Trophoblast cell (in vitro differentiated cells and primary cell): Measurements from ENCODE around the gene ICOS.

ENCODE experiments used
- DNase-seq, 2 donors: peaks; one replicate each; pipeline ENCODE4 v3.0.0-alpha.2; 2016
- H2AFZ ChIP-seq: 2 replicates; pipeline ENCODE4 v1.6.1; 2013; ENCODE audit warnings: low read length, moderate library complexity, mild to moderate bottlenecking; ENCODE audit not compliant: insufficient read depth, poor library complexity
- H2AK5ac ChIP-seq: 2 replicates; pipeline ENCODE4 v1.6.1; 2013; ENCODE audit warnings: mild to moderate bottlenecking, low read length
- H2BK120ac ChIP-seq: 2 replicates; pipeline ENCODE4 v1.6.1; 2013; ENCODE audit warnings: low read length, mild to moderate bottlenecking, moderate library complexity; ENCODE audit not compliant: insufficient read depth, poor library complexity
- H2BK12ac ChIP-seq: 2 replicates; pipeline ENCODE4 v1.6.1; 2013; ENCODE audit warnings: mild to moderate bottlenecking, low read length, moderate library complexity
- H2BK5ac ChIP-seq: 2 replicates; pipeline ENCODE4 v1.6.1; 2013; ENCODE audit warnings: low read length, low read depth, moderate library complexity, mild to moderate bottlenecking; ENCODE audit not compliant: poor library complexity
- H3K14ac ChIP-seq: 2 replicates; pipeline ENCODE4 v1.6.1; 2013; ENCODE audit warnings: mild to moderate bottlenecking, low read length
- H3K18ac ChIP-seq: 2 replicates; pipeline ENCODE4 v1.6.1; 2013; ENCODE audit warnings: mild to moderate bottlenecking, low read length
- H3K23ac ChIP-seq: 2 replicates; pipeline ENCODE4 v1.6.1; 2013; ENCODE audit warnings: low read length
- H3K27ac ChIP-seq: 2 replicates; pipeline ENCODE4 v1.5.1; 2013; ENCODE audit warnings: low read depth, mild to moderate bottlenecking, inconsistent platforms, low read length, moderate library complexity
- H3K27me3 ChIP-seq: 2 replicates; pipeline ENCODE4 v1.6.1; 2013; ENCODE audit warnings: inconsistent platforms, mild to moderate bottlenecking, low read length, moderate library complexity; ENCODE audit not compliant: insufficient read depth
- H3K36me3 ChIP-seq, 2 experiments: 1 replicate in 1 of 2; 2 replicates in 1 of 2; pipeline ENCODE4 v1.6.1; 2013; ENCODE audit warnings: low read length in 2 of 2, mild to moderate bottlenecking in 2 of 2, moderate library complexity in 1 of 2; ENCODE audit not compliant: insufficient read depth in 2 of 2, control insufficient read depth in 1 of 2
- H3K4ac ChIP-seq: 2 replicates; pipeline ENCODE4 v1.6.1; 2013; ENCODE audit warnings: low read depth, mild to moderate bottlenecking, low read length, moderate library complexity
- H3K4me1 ChIP-seq, 2 experiments: 1 replicate in 1 of 2; 2 replicates in 1 of 2; pipeline ENCODE4 v1.6.1; 2013; ENCODE audit warnings: low read length in 2 of 2, mild to moderate bottlenecking in 2 of 2, moderate library complexity in 1 of 2; ENCODE audit not compliant: insufficient read depth in 2 of 2, control insufficient read depth in 1 of 2
- H3K4me2 ChIP-seq: 2 replicates; pipeline ENCODE4 v1.6.1; 2013; ENCODE audit warnings: inconsistent platforms, mild to moderate bottlenecking, low read length, moderate library complexity
- H3K4me3 ChIP-seq: 2 replicates; pipeline ENCODE4 v1.5.1; 2013; ENCODE audit warnings: mild to moderate bottlenecking, low read depth, low read length, inconsistent platforms
- H3K79me1 ChIP-seq: one replicate; pipeline ENCODE4 v1.6.1; 2013; ENCODE audit warnings: low read length
- H3K79me2 ChIP-seq: 2 replicates; pipeline ENCODE4 v1.6.1; 2013; ENCODE audit warnings: low read length, mild to moderate bottlenecking; ENCODE audit not compliant: control insufficient read depth, insufficient read depth, poor library complexity
- H3K9ac ChIP-seq: 2 replicates; pipeline ENCODE4 v1.6.1; 2013; ENCODE audit warnings: mild to moderate bottlenecking, low read length
- H3K9me3 ChIP-seq: 2 replicates; pipeline ENCODE4 v1.6.1; 2013; ENCODE audit warnings: low read depth, mild to moderate bottlenecking, control low read depth, inconsistent platforms, low read length; ENCODE audit not compliant: insufficient read depth
- H4K12ac ChIP-seq: 2 replicates; pipeline ENCODE4 v1.6.1; 2013; ENCODE audit warnings: low read depth, mild to moderate bottlenecking, low read length, moderate library complexity
- H4K8ac ChIP-seq: 2 replicates; pipeline ENCODE4 v1.6.1; 2013; ENCODE audit warnings: low read depth, mild to moderate bottlenecking, low read length, moderate library complexity
- H4K91ac ChIP-seq: one replicate; pipeline ENCODE4 v1.6.1; 2013; ENCODE audit warnings: low read depth, mild to moderate bottlenecking, low read length, moderate library complexity
- whole genome bisulfite sequencing: extraction: QIAGEN DNeasy Blood & Tissue Kit; methylation state at CpG from one replicate; pipeline ENCODE4 v1.1.7; 2013; ENCODE audit warnings: missing lambda C conversion rate; ENCODE audit not compliant: insufficient read length, insufficient coverage; ENCODE audit errors: extremely low coverage; 5-methylcytosine and 5-hydroxymethylcytosine counted together

Gene ICOS

DNA sequence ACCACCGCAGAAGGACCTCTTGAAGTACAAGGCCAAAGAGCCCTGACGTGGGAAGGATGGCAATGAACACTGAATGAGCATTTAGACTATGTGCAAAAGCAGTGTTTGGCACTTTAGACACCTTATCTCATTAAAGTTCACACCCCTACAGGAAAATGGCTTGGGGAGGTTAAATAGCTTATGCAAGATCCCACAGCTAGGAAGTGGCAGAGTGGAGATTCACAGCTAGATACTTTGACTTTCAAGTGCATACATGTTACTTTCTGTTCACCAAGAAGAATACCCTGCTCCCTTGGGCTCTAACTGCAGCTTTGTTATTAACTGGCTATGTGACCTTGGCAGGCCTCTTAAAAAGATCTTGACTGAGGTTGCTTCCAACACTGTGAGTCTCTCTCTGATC lies 58.2 kb downstream of the ICOS start:
- H2AFZ ChIP-seq: no peak overlapping the region
- no peaks in the 10 kb centered on the region for H3K79me1 ChIP-seq
- H3K4me1 ChIP-seq: peaks cover 0 to 3% of the 10 kb centered on the region in 2 experiments
- H4K91ac ChIP-seq: no peak overlapping the region
- no peak overlapping the region for H2BK120ac ChIP-seq
- no peak overlapping the region for H4K8ac ChIP-seq
- no peaks in the 10 kb centered on the region for H3K9me3 ChIP-seq
- H4K12ac ChIP-seq: no peak overlapping the region
- H3K4ac ChIP-seq: no peak overlapping the region
- H3K18ac ChIP-seq: no peak overlapping the region
- H3K4me2 ChIP-seq: no peak overlapping the region
- no peak overlapping the region for H3K23ac ChIP-seq
- no peak overlapping the region for H3K9ac ChIP-seq
- no peak overlapping the region for H3K27ac ChIP-seq
- DNase-seq: peak; percentile 5 to 56
- no peak overlapping the region for H3K14ac ChIP-seq
- no peak overlapping the region for H2BK5ac ChIP-seq
- no peak overlapping the region for H2AK5ac ChIP-seq
- WGBS: no CpG with 5 or more reads among the region's 2 CpGs
- no peaks in the 10 kb centered on the region for H3K36me3 ChIP-seq
- no peaks in the 10 kb centered on the region for H3K79me2 ChIP-seq
- no peaks in the 10 kb centered on the region for H3K27me3 ChIP-seq
- H2BK12ac ChIP-seq: no peak overlapping the region
- no peak overlapping the region for H3K4me3 ChIP-seq

DNA sequence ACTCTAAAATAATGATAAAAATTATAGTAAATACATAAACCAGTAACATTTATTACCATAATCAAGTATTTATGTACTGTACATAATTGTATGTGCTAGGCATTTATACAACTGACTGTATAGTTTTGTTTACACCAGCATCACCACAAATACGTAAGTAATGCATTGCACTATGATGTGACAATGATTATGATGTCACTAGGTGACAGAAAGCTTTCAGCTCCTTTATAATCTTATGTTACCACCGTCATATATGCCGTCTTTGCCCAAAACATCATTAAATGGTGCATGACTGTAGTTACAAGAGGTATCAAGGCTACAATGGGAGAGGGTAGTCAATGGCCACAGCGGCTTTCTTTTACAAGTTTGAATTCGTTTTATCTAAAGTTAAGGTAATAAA lies 60.1 kb downstream of the ICOS start:
- Histone ChIP-seq H2AFZ (no peak overlapping the region), H3K4me3 (no peak overlapping the region), H3K4me1 (peaks cover 0 to 3% of the 10 kb centered on the region in 2 experiments), H3K79me1 (no peaks in the 10 kb centered on the region), H2AK5ac (no peak overlapping the region), H3K9me3 (no peaks in the 10 kb centered on the region), H3K27ac (no peak overlapping the region), H4K8ac (no peak overlapping the region), H4K91ac (no peak overlapping the region), H3K27me3 (no peaks in the 10 kb centered on the region), H3K23ac (no peak overlapping the region), H3K9ac (no peak overlapping the region), H3K4me2 (no peak overlapping the region), H3K4ac (no peak overlapping the region), H2BK5ac (no peak overlapping the region), H4K12ac (no peak overlapping the region), H3K36me3 (no peaks in the 10 kb centered on the region), H3K18ac (no peak overlapping the region), H2BK120ac (no peak overlapping the region), H2BK12ac (no peak overlapping the region), H3K14ac (no peak overlapping the region), H3K79me2 (no peaks in the 10 kb centered on the region)
- DNase-seq: peak in 1 of 2 donors; percentile 72
- no CpG with 5 or more reads among the region's 5 CpGs for WGBS

DNA sequence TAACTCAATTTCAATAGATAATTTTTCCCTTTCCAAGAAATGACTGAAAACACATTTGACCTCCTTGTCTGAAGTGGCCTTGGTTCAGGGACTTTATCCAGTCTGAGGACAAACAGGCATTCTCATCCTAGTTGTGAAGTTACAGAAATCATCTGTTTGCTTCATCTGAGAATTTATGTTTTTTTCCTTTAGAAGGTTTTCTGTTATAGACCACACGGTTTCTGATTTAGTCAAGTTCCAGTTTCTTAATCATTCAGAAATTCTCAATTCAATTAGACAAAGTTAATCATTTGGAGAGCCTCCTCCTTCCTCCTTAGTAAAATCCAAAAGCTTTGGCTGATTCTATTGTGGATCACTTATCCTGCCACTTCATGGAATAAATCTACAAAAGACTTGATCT lies 60.9 kb downstream of the ICOS start:
- H3K79me1 ChIP-seq: no peaks in the 10 kb centered on the region
- H4K12ac ChIP-seq: no peak overlapping the region
- no peak overlapping the region for H2BK5ac ChIP-seq
- no peaks in the 10 kb centered on the region for H3K27me3 ChIP-seq
- no peak overlapping the region for H2AK5ac ChIP-seq
- no peaks in the 10 kb centered on the region for H3K36me3 ChIP-seq
- no peak for DNase-seq
- H3K9me3 ChIP-seq: no peaks in the 10 kb centered on the region
- WGBS: no CpG with 5 or more reads among the region's 1 CpG
- no peak overlapping the region for H3K23ac ChIP-seq
- no peak overlapping the region for H3K27ac ChIP-seq
- no peaks in the 10 kb centered on the region for H3K79me2 ChIP-seq
- H3K4me2 ChIP-seq: no peak overlapping the region
- no peak overlapping the region for H2BK120ac ChIP-seq
- peaks cover 0 to 3% of the 10 kb centered on the region in 2 experiments for H3K4me1 ChIP-seq
- H3K4me3 ChIP-seq: no peak overlapping the region
- H4K8ac ChIP-seq: no peak overlapping the region
- no peak overlapping the region for H2BK12ac ChIP-seq
- no peak overlapping the region for H3K14ac ChIP-seq
- no peak overlapping the region for H4K91ac ChIP-seq
- no peak overlapping the region for H2AFZ ChIP-seq
- no peak overlapping the region for H3K9ac ChIP-seq
- no peak overlapping the region for H3K18ac ChIP-seq
- no peak overlapping the region for H3K4ac ChIP-seq

DNA sequence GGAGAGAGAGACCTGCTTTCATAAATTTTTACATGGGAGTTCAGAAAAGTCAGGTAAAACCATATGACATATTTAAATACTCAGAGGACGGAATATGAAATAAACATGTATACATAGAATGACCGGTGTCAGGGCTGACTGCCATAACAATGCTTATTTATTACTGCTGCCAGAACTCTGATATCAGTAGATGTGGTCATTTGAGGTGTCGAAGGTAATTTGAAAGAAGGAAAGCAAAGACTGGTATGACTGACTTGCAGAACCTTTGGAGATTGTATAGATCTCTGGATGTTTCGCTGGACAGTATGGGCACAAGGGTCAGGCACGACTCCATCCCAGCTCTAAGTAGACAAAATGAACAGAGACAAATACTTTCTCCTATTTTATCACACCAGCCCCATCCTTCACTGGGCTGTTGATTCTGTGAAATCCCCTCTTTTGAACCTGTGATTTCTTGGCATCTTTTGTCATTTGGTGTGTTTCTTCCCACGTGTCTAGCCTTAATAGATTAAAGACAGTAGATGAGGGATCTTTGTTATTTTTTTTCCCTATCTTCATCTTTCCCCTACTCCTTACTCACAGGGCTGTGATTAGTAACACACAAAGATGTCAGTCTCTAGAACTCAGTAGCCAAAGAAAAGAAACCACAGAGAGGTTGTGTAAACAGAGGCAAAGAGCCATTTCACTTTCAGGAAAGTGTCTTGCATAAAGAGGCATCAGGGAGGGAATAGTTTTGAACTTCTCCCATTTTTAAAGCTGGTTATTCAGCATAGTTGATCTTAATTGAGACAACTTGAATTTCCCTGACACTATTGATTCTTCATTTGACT lies 61.6 kb downstream of the ICOS start:
- Histone ChIP-seq H3K23ac (no peak overlapping the region), H4K8ac (no peak overlapping the region), H4K91ac (no peak overlapping the region), H3K9me3 (no peaks in the 10 kb centered on the region), H3K4ac (no peak overlapping the region), H3K79me1 (no peaks in the 10 kb centered on the region), H2BK5ac (no peak overlapping the region), H3K4me2 (no peak overlapping the region), H3K27me3 (no peaks in the 10 kb centered on the region), H3K18ac (no peak overlapping the region), H2BK12ac (no peak overlapping the region), H2BK120ac (no peak overlapping the region), H3K79me2 (no peaks in the 10 kb centered on the region), H3K36me3 (no peaks in the 10 kb centered on the region), H3K9ac (no peak overlapping the region), H2AK5ac (no peak overlapping the region), H3K4me3 (no peak overlapping the region), H3K27ac (no peak overlapping the region), H3K4me1 (peaks cover 0 to 3% of the 10 kb centered on the region in 2 experiments), H4K12ac (no peak overlapping the region), H3K14ac (no peak overlapping the region), H2AFZ (no peak overlapping the region)
- WGBS: no CpG with 5 or more reads among the region's 6 CpGs
- DNase-seq: peak in 1 of 2 donors; percentile 42
